Neural cell (in vitro differentiated cells): ENCODE results near the gene SCGB3A1. TPM values are rescaled to one million over a fixed set of nuclear protein-coding genes. Genes with fewer than 3 reads are reported as not detected.

Experiments
- H2AFZ ChIP-seq: fragments of 200-600, 300-800 bp; sonication (generic), shearing (Covaris generic); 2 replicates; pipeline ENCODE4 v1.6.0; 2014; ENCODE audit warnings: low read depth, mild to moderate bottlenecking, antibody characterized with exemption, low read length, moderate library complexity
- H3F3A ChIP-seq: fragments of 200-600 bp; shearing (Covaris generic); 2 replicates; pipeline ENCODE4 v1.6.1; 2016; ENCODE audit warnings: mild to moderate bottlenecking, moderate library complexity, mixed read lengths, antibody characterized with exemption, low read length; ENCODE audit not compliant: insufficient read depth, poor library complexity, severe bottlenecking
- H3K27ac ChIP-seq: fragments of 200-600, 300-800 bp; sonication (generic), shearing (Covaris generic); 2 replicates; pipeline ENCODE4 v1.5.1; 2014; ENCODE audit warnings: mild to moderate bottlenecking, low read length, moderate library complexity
- H3K27me3 ChIP-seq: fragments of 300-800, 200-600 bp; sonication (generic), shearing (Covaris generic); 2 replicates; pipeline ENCODE4 v1.6.0; 2014; ENCODE audit warnings: mild to moderate bottlenecking, low read depth, low read length, moderate library complexity; ENCODE audit not compliant: insufficient read depth
- H3K36me3 ChIP-seq: fragments of 300-800, 200-600 bp; sonication (generic), shearing (Covaris generic); 2 replicates; pipeline ENCODE4 v1.5.1; 2014; ENCODE audit warnings: mild to moderate bottlenecking, antibody characterized with exemption, low read length, moderate library complexity; ENCODE audit not compliant: insufficient read depth
- H3K4me2 ChIP-seq: fragments of 300-800, 200-600 bp; sonication (generic), shearing (Covaris generic); 2 replicates; pipeline ENCODE4 v1.6.0; 2014; ENCODE audit warnings: mild to moderate bottlenecking, low read length
- H3K4me3 ChIP-seq: fragments of 300-800, 200-600 bp; sonication (generic), shearing (Covaris generic); 2 replicates; pipeline ENCODE4 v1.5.1; 2014; ENCODE audit warnings: mild to moderate bottlenecking, low read length, moderate library complexity
- H3K79me2 ChIP-seq: fragments of 200-600 bp; shearing (Covaris generic); replicated peaks from 2 replicates; pipeline ENCODE4 v1.6.0; 2014; ENCODE audit warnings: mild to moderate bottlenecking, low read length, moderate library complexity; ENCODE audit not compliant: insufficient read depth
- H3K9ac ChIP-seq: fragments of 300-800, 200-600 bp; sonication (generic), shearing (Covaris generic); 2 replicates; pipeline ENCODE4 v1.6.1; 2016; ENCODE audit warnings: mild to moderate bottlenecking, low read length, mixed read lengths
- H3K9me2 ChIP-seq: fragments of 200-600 bp; shearing (Covaris generic); 2 replicates; pipeline ENCODE4 v1.6.1; 2016; ENCODE audit warnings: mild to moderate bottlenecking, low read length, mixed read lengths; ENCODE audit not compliant: insufficient read depth
- H3K9me3 ChIP-seq: fragments of 200-600, 300-800 bp; sonication (generic), shearing (Covaris generic); 2 replicates; pipeline ENCODE4 v1.6.1; 2016; ENCODE audit warnings: mild to moderate bottlenecking, mixed run types, low read length, moderate library complexity, mixed read lengths
- H4K20me1 ChIP-seq: fragments of 200-600 bp; shearing (Covaris generic); 2 replicates; pipeline ENCODE4 v1.6.1; 2016; ENCODE audit warnings: mild to moderate bottlenecking, mixed run types; ENCODE audit not compliant: insufficient read depth
- EP300 ChIP-seq: fragments of 450-650 bp; conservative IDR thresholded peaks from 2 replicates; pipeline ENCODE4 v1.6.1; 2014; ENCODE audit warnings: antibody characterized with exemption, mild to moderate bottlenecking, moderate library complexity; ENCODE audit not compliant: poor library complexity, severe bottlenecking
- EZH2 ChIP-seq: fragments of 200-600, 300-800 bp; shearing (Covaris generic), sonication (generic); IDR thresholded peaks from 2 replicates; pipeline ENCODE4 v1.6.1; 2014; ENCODE audit warnings: antibody characterized with exemption, low read length, borderline replicate concordance, mild to moderate bottlenecking; ENCODE audit not compliant: insufficient read depth, poor library complexity, severe bottlenecking
- MXI1 ChIP-seq: fragments of 450-650 bp; conservative IDR thresholded peaks from 2 replicates; pipeline ENCODE4 v1.6.1; 2014; ENCODE audit warnings: antibody characterized with exemption, mild to moderate bottlenecking; ENCODE audit not compliant: poor library complexity, severe bottlenecking
- POLR2AphosphoS5 ChIP-seq: IDR thresholded peaks from 2 replicates; pipeline ENCODE4 v1.6.1; 2012
- RAD21 ChIP-seq: fragments of 450-650 bp; conservative IDR thresholded peaks from 2 replicates; pipeline ENCODE4 v1.6.1; 2014; ENCODE audit warnings: antibody characterized with exemption, mild to moderate bottlenecking, moderate library complexity
- SMC3 ChIP-seq: fragments of 450-650 bp; conservative IDR thresholded peaks from 2 replicates; pipeline ENCODE4 v1.6.1; 2014; ENCODE audit warnings: antibody characterized with exemption, mild to moderate bottlenecking, moderate library complexity; ENCODE audit not compliant: poor library complexity
- TAF1 ChIP-seq: IDR thresholded peaks from 2 replicates; pipeline ENCODE4 v1.6.1; 2012; ENCODE audit warnings: low read depth
- polyA plus RNA-seq: library from polyadenylated mRNA; depleted of rRNA; stranded (reverse); fragments of >200 nt; gene quantifications from 2 replicates; pipeline ENCODE4 v1.2.3, GENCODE V29; 2014
- TF ChIP-seq, protein P1 (sequence below): fragments of 450-650 bp; IDR thresholded peaks from 2 replicates; pipeline ENCODE4 v1.5.1; 2014; ENCODE audit warnings: antibody characterized with exemption, mild to moderate bottlenecking, moderate library complexity; ENCODE audit not compliant: poor library complexity, severe bottlenecking
- TF ChIP-seq, protein P2 (sequence below): IDR thresholded peaks from 2 replicates; pipeline ENCODE4 v1.6.1; 2012; ENCODE audit warnings: borderline replicate concordance

SCGB3A1 gene
- polyA plus RNA-seq, 1 donor from 2014 or later = not detected

DNA sequence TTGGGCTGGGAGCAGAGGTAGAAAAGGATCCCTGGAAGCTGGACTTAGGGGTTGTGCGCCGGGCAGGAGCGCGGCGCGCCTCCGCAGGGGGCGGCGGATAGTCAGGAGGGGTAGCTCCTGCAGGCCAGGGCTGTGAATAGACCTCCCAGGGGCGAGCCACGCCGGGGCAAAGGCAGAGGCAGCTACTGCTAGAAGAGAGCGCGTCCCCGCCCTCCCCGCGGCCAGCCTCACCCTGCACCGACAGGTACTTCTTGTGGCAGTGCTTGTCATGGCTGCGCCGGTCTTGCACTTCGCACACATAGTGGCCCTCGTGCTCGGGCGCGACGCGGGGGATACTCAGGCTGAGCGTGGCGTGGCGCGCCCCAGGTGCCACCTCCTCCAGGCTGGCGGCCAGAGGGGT is 30.0 kb upstream of the SCGB3A1 start:
- no peak overlapping the region for H3K4me3 ChIP-seq
- no peak overlapping the region for H3K4me2 ChIP-seq
- no peak overlapping the region for H3K9ac ChIP-seq
- H3K9me3 ChIP-seq = no peaks in the 10 kb centered on the region
- H3K27me3 ChIP-seq = peaks cover 3% of the 10 kb centered on the region
- H3K27ac ChIP-seq = no peak overlapping the region
- H3K79me2 ChIP-seq = no peaks in the 10 kb centered on the region
- TF ChIP-seq EP300 (no peak), POLR2AphosphoS5 (no peak), RAD21 (no peak), TAF1 (no peak), SMC3 (no peak), MXI1 (no peak)
- TF ChIP-seq, protein P1, sequence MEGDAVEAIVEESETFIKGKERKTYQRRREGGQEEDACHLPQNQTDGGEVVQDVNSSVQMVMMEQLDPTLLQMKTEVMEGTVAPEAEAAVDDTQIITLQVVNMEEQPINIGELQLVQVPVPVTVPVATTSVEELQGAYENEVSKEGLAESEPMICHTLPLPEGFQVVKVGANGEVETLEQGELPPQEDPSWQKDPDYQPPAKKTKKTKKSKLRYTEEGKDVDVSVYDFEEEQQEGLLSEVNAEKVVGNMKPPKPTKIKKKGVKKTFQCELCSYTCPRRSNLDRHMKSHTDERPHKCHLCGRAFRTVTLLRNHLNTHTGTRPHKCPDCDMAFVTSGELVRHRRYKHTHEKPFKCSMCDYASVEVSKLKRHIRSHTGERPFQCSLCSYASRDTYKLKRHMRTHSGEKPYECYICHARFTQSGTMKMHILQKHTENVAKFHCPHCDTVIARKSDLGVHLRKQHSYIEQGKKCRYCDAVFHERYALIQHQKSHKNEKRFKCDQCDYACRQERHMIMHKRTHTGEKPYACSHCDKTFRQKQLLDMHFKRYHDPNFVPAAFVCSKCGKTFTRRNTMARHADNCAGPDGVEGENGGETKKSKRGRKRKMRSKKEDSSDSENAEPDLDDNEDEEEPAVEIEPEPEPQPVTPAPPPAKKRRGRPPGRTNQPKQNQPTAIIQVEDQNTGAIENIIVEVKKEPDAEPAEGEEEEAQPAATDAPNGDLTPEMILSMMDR = no peak
- TF ChIP-seq, protein P2, sequence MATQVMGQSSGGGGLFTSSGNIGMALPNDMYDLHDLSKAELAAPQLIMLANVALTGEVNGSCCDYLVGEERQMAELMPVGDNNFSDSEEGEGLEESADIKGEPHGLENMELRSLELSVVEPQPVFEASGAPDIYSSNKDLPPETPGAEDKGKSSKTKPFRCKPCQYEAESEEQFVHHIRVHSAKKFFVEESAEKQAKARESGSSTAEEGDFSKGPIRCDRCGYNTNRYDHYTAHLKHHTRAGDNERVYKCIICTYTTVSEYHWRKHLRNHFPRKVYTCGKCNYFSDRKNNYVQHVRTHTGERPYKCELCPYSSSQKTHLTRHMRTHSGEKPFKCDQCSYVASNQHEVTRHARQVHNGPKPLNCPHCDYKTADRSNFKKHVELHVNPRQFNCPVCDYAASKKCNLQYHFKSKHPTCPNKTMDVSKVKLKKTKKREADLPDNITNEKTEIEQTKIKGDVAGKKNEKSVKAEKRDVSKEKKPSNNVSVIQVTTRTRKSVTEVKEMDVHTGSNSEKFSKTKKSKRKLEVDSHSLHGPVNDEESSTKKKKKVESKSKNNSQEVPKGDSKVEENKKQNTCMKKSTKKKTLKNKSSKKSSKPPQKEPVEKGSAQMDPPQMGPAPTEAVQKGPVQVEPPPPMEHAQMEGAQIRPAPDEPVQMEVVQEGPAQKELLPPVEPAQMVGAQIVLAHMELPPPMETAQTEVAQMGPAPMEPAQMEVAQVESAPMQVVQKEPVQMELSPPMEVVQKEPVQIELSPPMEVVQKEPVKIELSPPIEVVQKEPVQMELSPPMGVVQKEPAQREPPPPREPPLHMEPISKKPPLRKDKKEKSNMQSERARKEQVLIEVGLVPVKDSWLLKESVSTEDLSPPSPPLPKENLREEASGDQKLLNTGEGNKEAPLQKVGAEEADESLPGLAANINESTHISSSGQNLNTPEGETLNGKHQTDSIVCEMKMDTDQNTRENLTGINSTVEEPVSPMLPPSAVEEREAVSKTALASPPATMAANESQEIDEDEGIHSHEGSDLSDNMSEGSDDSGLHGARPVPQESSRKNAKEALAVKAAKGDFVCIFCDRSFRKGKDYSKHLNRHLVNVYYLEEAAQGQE = no peak
- H3K9me2 ChIP-seq = no peaks in the 10 kb centered on the region
- no peaks in the 10 kb centered on the region for H3K36me3 ChIP-seq
- H2AFZ ChIP-seq = no peak overlapping the region
- H4K20me1 ChIP-seq = no peaks in the 10 kb centered on the region
- H3F3A ChIP-seq = no peaks in the 10 kb centered on the region

DNA sequence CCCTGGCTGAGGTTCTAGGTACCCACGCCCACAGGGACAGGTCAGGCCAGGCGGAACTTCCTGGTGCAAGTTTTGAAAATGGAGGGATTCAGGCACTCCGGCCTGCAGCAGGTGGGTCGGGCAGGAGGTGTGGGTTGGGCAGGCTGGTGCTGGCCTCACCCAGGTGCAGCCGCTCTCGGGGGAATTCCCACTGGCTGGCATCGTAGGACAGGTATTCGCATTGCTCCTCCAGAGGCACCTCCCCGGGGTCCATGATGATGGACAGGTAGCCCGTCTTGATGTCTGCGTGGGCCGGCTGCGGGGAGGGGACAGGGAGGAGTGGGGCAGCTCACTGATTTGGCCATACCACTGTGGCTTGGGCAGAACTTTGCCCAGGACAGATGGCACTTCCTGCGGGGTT is 28.7 kb upstream of the SCGB3A1 start:
- Histone ChIP-seq H3K9me3 (no peaks in the 10 kb centered on the region), H3K4me3 (no peak overlapping the region), H3K9ac (no peak overlapping the region), H3K9me2 (no peaks in the 10 kb centered on the region), H4K20me1 (no peaks in the 10 kb centered on the region), H3K27me3 (peaks cover 3% of the 10 kb centered on the region), H3F3A (no peaks in the 10 kb centered on the region), H2AFZ (no peak overlapping the region), H3K27ac (no peak overlapping the region), H3K4me2 (no peak overlapping the region), H3K36me3 (no peaks in the 10 kb centered on the region), H3K79me2 (no peaks in the 10 kb centered on the region)
- no peak for TF ChIP-seq RAD21
- TF ChIP-seq MXI1 = no peak
- TF ChIP-seq, protein P2 = no peak
- TF ChIP-seq, protein P1 = no peak
- TF ChIP-seq TAF1 = no peak
- no peak for TF ChIP-seq SMC3
- no peak for TF ChIP-seq POLR2AphosphoS5
- TF ChIP-seq EP300 = no peak
- no peak for TF ChIP-seq EZH2
